IMR-90 (cell line): Measurements from ENCODE around the gene CAST. TPM values are rescaled to one million over a fixed set of nuclear protein-coding genes. Genes with fewer than 3 reads are reported as not detected.

Source experiments
- ATAC-seq: fragments of 200-7000 bp; cut with Tn5 transposase; 2 replicates; pipeline ENCODE4 v1.9.1; 2020; ENCODE audit warnings: low read depth, mild to moderate bottlenecking, moderate library complexity
- BruUV-seq: library from RNA; stranded (reverse); fragments of 400-500 nt; replicated peaks from 2 replicates; lab custom pipeline; 2021; lab: Mats Ljungman, UMichigan
- CTCF ChIA-PET: fragments of 300-600 bp; formaldehyde crosslinking; extraction: SDS; loops from one replicate; lab custom pipeline; 2021; ENCODE audit warnings: antibody characterized with exemption; lab: Yijun Ruan, JAX
- POLR2A ChIA-PET: fragments of 300-600 bp; sonication (Branson Sonifier 250); formaldehyde crosslinking; loops from one replicate; lab custom pipeline; 2022; ENCODE audit warnings: antibody characterized with exemption; ENCODE audit not compliant: unreplicated experiment; lab: Charles Lee
- DNase-seq: peaks from one replicate; pipeline ENCODE4 v3.0.0; 2013
- H2AFZ ChIP-seq: replicated peaks from 2 replicates; pipeline ENCODE3; 2013; ENCODE audit warnings: low read length, mild to moderate bottlenecking; ENCODE audit not compliant: poor library complexity
- H2AK5ac ChIP-seq: 2 replicates; pipeline ENCODE4 v1.6.1; 2013; ENCODE audit warnings: low read depth, low read length, inconsistent platforms
- H2AK9ac ChIP-seq: replicated peaks from 2 replicates; pipeline ENCODE3; 2013; ENCODE audit warnings: mild to moderate bottlenecking, low read depth, low read length, moderate library complexity; ENCODE audit not compliant: poor library complexity
- H2BK120ac ChIP-seq: 2 replicates; pipeline ENCODE4 v1.6.1; 2013; ENCODE audit warnings: low read depth, low read length, inconsistent platforms
- H2BK15ac ChIP-seq: 3 replicates; pipeline ENCODE4 v1.6.1; 2013; ENCODE audit warnings: low read depth, low read length, inconsistent platforms
- H2BK20ac ChIP-seq: 2 replicates; pipeline ENCODE4 v1.6.1; 2013; ENCODE audit warnings: low read depth, mild to moderate bottlenecking, inconsistent platforms, low read length, moderate library complexity
- H2BK5ac ChIP-seq: 2 replicates; pipeline ENCODE4 v1.6.1; 2013; ENCODE audit warnings: mild to moderate bottlenecking, low read depth, low read length, inconsistent platforms; ENCODE audit not compliant: poor library complexity, severe bottlenecking
- H3K14ac ChIP-seq: replicated peaks from 2 replicates; pipeline ENCODE4 v1.6.1; 2013; ENCODE audit warnings: low read depth, low read length, inconsistent platforms
- H3K18ac ChIP-seq: 2 replicates; pipeline ENCODE4 v1.6.1; 2013; ENCODE audit warnings: low read depth, low read length, control low read depth
- H3K23ac ChIP-seq: 2 replicates; pipeline ENCODE4 v1.6.1; 2013; ENCODE audit warnings: low read depth, low read length, inconsistent platforms
- H3K27ac ChIP-seq: 2 replicates; pipeline ENCODE4 v1.5.1; 2013; ENCODE audit warnings: mild to moderate bottlenecking, control low read depth, low read length; ENCODE audit not compliant: insufficient read depth
- H3K27me3 ChIP-seq: 2 replicates; pipeline ENCODE4 v1.6.1; 2013; ENCODE audit warnings: low read length; ENCODE audit not compliant: control insufficient read depth, insufficient read depth
- H3K36me3 ChIP-seq: 2 replicates; pipeline ENCODE4 v1.6.1; 2013; ENCODE audit warnings: low read length, mixed read lengths; ENCODE audit not compliant: control insufficient read depth, insufficient read depth
- H3K4ac ChIP-seq: 2 replicates; pipeline ENCODE4 v1.6.1; 2013; ENCODE audit warnings: low read depth, low read length, inconsistent platforms
- H3K4me1 ChIP-seq: 2 replicates; pipeline ENCODE4 v1.6.1; 2013; ENCODE audit warnings: low read length, mixed read lengths; ENCODE audit not compliant: control insufficient read depth, insufficient read depth
- H3K4me2 ChIP-seq: 2 replicates; pipeline ENCODE4 v1.6.1; 2013; ENCODE audit warnings: low read depth, mild to moderate bottlenecking, control low read depth, low read length, moderate library complexity
- H3K4me3 ChIP-seq: 2 replicates; pipeline ENCODE4 v1.5.1; 2013; ENCODE audit warnings: low read depth, mild to moderate bottlenecking, control low read depth, low read length, moderate library complexity; ENCODE audit not compliant: insufficient read depth
- H3K56ac ChIP-seq: 2 replicates; pipeline ENCODE4 v1.6.1; 2013; ENCODE audit warnings: low read length, inconsistent platforms; ENCODE audit not compliant: insufficient read depth; ENCODE audit errors: extremely low read depth
- H3K79me1 ChIP-seq, 2 experiments: 2 replicates each; pipeline ENCODE4 v1.6.1; 2013; ENCODE audit warnings: low read length in 2 of 2, inconsistent platforms in 1 of 2, low read depth in 1 of 2
- H3K9ac ChIP-seq: 2 replicates; pipeline ENCODE4 v1.6.1; 2013; ENCODE audit warnings: low read depth, low read length, control low read depth
- H3K9me1 ChIP-seq: 2 replicates; pipeline ENCODE4 v1.6.1; 2013; ENCODE audit warnings: low read length, inconsistent platforms; ENCODE audit not compliant: insufficient read depth
- H3K9me3 ChIP-seq: 2 replicates; pipeline ENCODE4 v1.6.1; 2013; ENCODE audit warnings: low read length; ENCODE audit not compliant: control insufficient read depth, insufficient read depth
- H4K20me1 ChIP-seq: 2 replicates; pipeline ENCODE4 v1.6.1; 2013; ENCODE audit warnings: low read length, inconsistent platforms; ENCODE audit not compliant: insufficient read depth
- H4K5ac ChIP-seq: 2 replicates; pipeline ENCODE4 v1.6.1; 2013; ENCODE audit warnings: mild to moderate bottlenecking, low read depth, low read length, control low read depth
- H4K8ac ChIP-seq, 2 experiments: 2 replicates each; pipeline ENCODE4 v1.6.1; 2013; ENCODE audit warnings: low read depth in 2 of 2, low read length in 2 of 2, control low read depth in 1 of 2, inconsistent platforms in 1 of 2
- H4K91ac ChIP-seq: 2 replicates; pipeline ENCODE4 v1.6.1; 2013; ENCODE audit warnings: low read depth, low read length, inconsistent platforms; ENCODE audit not compliant: insufficient read depth
- BHLHE40 ChIP-seq: fragments of 150-350 bp; IDR thresholded peaks from 2 replicates; pipeline ENCODE4 v1.6.1; 2016; ENCODE audit warnings: mild to moderate bottlenecking, low read depth, low read length
- CEBPB ChIP-seq: IDR thresholded peaks from 2 replicates; pipeline ENCODE4 v1.6.1; 2012; ENCODE audit warnings: low read depth, low read length, improper control_type of control experiment
- CHD1 ChIP-seq: IDR thresholded peaks from 2 replicates; pipeline ENCODE4 v1.6.1; 2012; ENCODE audit warnings: low read depth, low read length, improper control_type of control experiment
- ELK1 ChIP-seq: fragments of 150-350 bp; IDR thresholded peaks from 2 replicates; pipeline ENCODE4 v1.6.1; 2016; ENCODE audit warnings: low read depth, mild to moderate bottlenecking, low read length, moderate library complexity, borderline replicate concordance
- FOS ChIP-seq: fragments of 150-350 bp; IDR thresholded peaks from 2 replicates; pipeline ENCODE4 v1.6.1; 2016; ENCODE audit warnings: low read depth, low read length
- MAFK ChIP-seq: IDR thresholded peaks from 2 replicates; pipeline ENCODE4 v1.6.1; 2012; ENCODE audit warnings: low read depth, low read length, improper control_type of control experiment
- MAZ ChIP-seq: IDR thresholded peaks from 2 replicates; pipeline ENCODE4 v1.6.1; 2012; ENCODE audit warnings: low read depth, mild to moderate bottlenecking, low read length, improper control_type of control experiment, moderate library complexity, borderline replicate concordance
- MXI1 ChIP-seq: IDR thresholded peaks from 2 replicates; pipeline ENCODE4 v1.6.1; 2012; ENCODE audit warnings: low read depth, mild to moderate bottlenecking, low read length, moderate library complexity, borderline replicate concordance
- NFE2L2 ChIP-seq: fragments of 150-350 bp; IDR thresholded peaks from 2 replicates; pipeline ENCODE4 v1.6.1; 2016; ENCODE audit warnings: low read depth, mild to moderate bottlenecking, low read length
- POLR2A ChIP-seq: IDR thresholded peaks from 2 replicates; pipeline ENCODE4 v1.6.1; 2012; ENCODE audit warnings: mild to moderate bottlenecking, low read depth, low read length
- RAD21 ChIP-seq: IDR thresholded peaks from 2 replicates; pipeline ENCODE4 v1.6.1; 2012; ENCODE audit warnings: low read length, improper control_type of control experiment
- RCOR1 ChIP-seq: IDR thresholded peaks from 2 replicates; pipeline ENCODE4 v1.6.1; 2012; ENCODE audit warnings: mild to moderate bottlenecking, low read length, improper control_type of control experiment; ENCODE audit not compliant: insufficient replicate concordance
- RFX5 ChIP-seq: IDR thresholded peaks from 2 replicates; pipeline ENCODE4 v1.8.0; 2012; ENCODE audit warnings: low read depth, mild to moderate bottlenecking, low read length, moderate library complexity
- SMC3 ChIP-seq: fragments of 150-350 bp; IDR thresholded peaks from 2 replicates; pipeline ENCODE4 v1.6.1; 2016; ENCODE audit warnings: low read depth, mild to moderate bottlenecking, antibody characterized with exemption, low read length, moderate library complexity
- WGBS, 2 experiments: methylation state at CpG; one replicate each; pipeline versions ENCODE4 v1.1.5 to v1.1.7; 2013; ENCODE audit warnings: missing lambda C conversion rate in 2 of 2; ENCODE audit not compliant: insufficient read length in 1 of 2; ENCODE audit errors: extremely low coverage in 2 of 2; 5-methylcytosine and 5-hydroxymethylcytosine counted together
- dilution Hi-C: fragments of 300-500 bp; cut with HindIII; formaldehyde crosslinking; loops from one replicate; pipeline ENCODE4 v1.14.3; 2018; ENCODE audit warnings: low sequenced_read_pairs; ENCODE audit not compliant: unreplicated experiment
- in situ Hi-C: fragments of 300-500 bp; cut with MboI; formaldehyde crosslinking; loops from 3 replicates; pipeline ENCODE4 v1.14.3; 2019; ENCODE audit warnings: low sequenced_read_pairs, inconsistent platforms, mixed read lengths
- intact Hi-C: fragments of 100-400 bp; cut with micrococcal nuclease; formaldehyde crosslinking; loops from 2 replicates; pipeline ENCODE4 v1.10.0; 2022
- polyA plus RNA-seq, 3 experiments: library from polyadenylated mRNA; depleted of rRNA; stranded (reverse); fragments of >200 nt; gene quantifications; 2 replicates each; pipeline ENCODE4 v1.2.3, GENCODE V29; 2012; ENCODE audit warnings: low replicate concordance in 1 of 3
- total RNA-seq: library from RNA; depleted of rRNA; stranded (reverse); fragments of >200 nt; gene quantifications from 2 replicates; pipeline ENCODE4 v1.2.3, GENCODE V29; 2012
- TF ChIP-seq, protein P1 (sequence below): fragments of 150-350 bp; IDR thresholded peaks from 2 replicates; pipeline ENCODE4 v1.6.1; 2017; ENCODE audit warnings: mild to moderate bottlenecking, antibody characterized with exemption, low read length, low read depth
- TF ChIP-seq, protein P2 (sequence below): conservative IDR thresholded peaks from 2 replicates; pipeline ENCODE4 v1.5.1; 2012; ENCODE audit warnings: mild to moderate bottlenecking, low read depth, low read length, improper control_type of control experiment

Gene CAST
- total and polyA plus RNA-seq, 2 of the 4 experiments (the other 2 are of a cell fraction): 91.3 to 128 TPM

- Histone ChIP-seq H3K4me2 (no peak overlapping the region), H3K4me1 (peaks cover 8% of the 10 kb centered on the region)
- CTCF ChIA-PET: no interaction called here
Observed at GRCh38 chr5:96658272-96658671, 3.9 kb upstream of the CAST start.

More at GRCh38 chr5:96658272-96658671, 3.9 kb upstream of the CAST start:
- H3K9ac ChIP-seq: no peak overlapping the region
- in situ Hi-C loops (no loop called here), dilution Hi-C loops (no loop called here), intact Hi-C loops (no loop called here)
- POLR2A ChIA-PET: no interaction called here
- no peak overlapping the region for H3K18ac ChIP-seq
- peaks cover under 1 to 13% of the 10 kb centered on the region in 2 experiments for H3K79me1 ChIP-seq
- no TSS peak for BruUV-seq
- H2BK15ac ChIP-seq: no peak overlapping the region
- DNase-seq (no peak), ATAC-seq (no peak)
- H2AFZ ChIP-seq: no peak overlapping the region
- no peak overlapping the region for H4K8ac ChIP-seq
- no peaks in the 10 kb centered on the region; the same call in 1 of the 2 replicates for H3K9me1 ChIP-seq
- no peak for TF ChIP-seq SMC3
- TF ChIP-seq MXI1: no peak
- no peak for TF ChIP-seq RCOR1
- TF ChIP-seq, protein P1, sequence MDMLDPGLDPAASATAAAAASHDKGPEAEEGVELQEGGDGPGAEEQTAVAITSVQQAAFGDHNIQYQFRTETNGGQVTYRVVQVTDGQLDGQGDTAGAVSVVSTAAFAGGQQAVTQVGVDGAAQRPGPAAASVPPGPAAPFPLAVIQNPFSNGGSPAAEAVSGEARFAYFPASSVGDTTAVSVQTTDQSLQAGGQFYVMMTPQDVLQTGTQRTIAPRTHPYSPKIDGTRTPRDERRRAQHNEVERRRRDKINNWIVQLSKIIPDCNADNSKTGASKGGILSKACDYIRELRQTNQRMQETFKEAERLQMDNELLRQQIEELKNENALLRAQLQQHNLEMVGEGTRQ: no peak
- TF ChIP-seq BHLHE40: no peak
- no peak for TF ChIP-seq RFX5
- no peak for TF ChIP-seq POLR2A
- no peak for TF ChIP-seq NFE2L2
- no peak for TF ChIP-seq CHD1
- TF ChIP-seq, protein P2, sequence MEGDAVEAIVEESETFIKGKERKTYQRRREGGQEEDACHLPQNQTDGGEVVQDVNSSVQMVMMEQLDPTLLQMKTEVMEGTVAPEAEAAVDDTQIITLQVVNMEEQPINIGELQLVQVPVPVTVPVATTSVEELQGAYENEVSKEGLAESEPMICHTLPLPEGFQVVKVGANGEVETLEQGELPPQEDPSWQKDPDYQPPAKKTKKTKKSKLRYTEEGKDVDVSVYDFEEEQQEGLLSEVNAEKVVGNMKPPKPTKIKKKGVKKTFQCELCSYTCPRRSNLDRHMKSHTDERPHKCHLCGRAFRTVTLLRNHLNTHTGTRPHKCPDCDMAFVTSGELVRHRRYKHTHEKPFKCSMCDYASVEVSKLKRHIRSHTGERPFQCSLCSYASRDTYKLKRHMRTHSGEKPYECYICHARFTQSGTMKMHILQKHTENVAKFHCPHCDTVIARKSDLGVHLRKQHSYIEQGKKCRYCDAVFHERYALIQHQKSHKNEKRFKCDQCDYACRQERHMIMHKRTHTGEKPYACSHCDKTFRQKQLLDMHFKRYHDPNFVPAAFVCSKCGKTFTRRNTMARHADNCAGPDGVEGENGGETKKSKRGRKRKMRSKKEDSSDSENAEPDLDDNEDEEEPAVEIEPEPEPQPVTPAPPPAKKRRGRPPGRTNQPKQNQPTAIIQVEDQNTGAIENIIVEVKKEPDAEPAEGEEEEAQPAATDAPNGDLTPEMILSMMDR: no peak
- TF ChIP-seq ELK1: no peak
- no peak for TF ChIP-seq FOS
- TF ChIP-seq MAZ: no peak
- no peak for TF ChIP-seq RAD21
- no peak for TF ChIP-seq MAFK
- TF ChIP-seq CEBPB: no peak
- H2AK9ac ChIP-seq: no peak overlapping the region
- no peaks in the 10 kb centered on the region for H3K9me3 ChIP-seq
- no peak overlapping the region for H3K23ac ChIP-seq
- no peak overlapping the region for H3K14ac ChIP-seq
- no peak overlapping the region for H4K91ac ChIP-seq
- no peak overlapping the region for H3K4ac ChIP-seq
- no peak overlapping the region for H4K5ac ChIP-seq
- no peak overlapping the region for H3K4me3 ChIP-seq
- peak overlapping the region; percentile 30; the same call in 1 of the 2 replicates for H2BK120ac ChIP-seq
- no peaks in the 10 kb centered on the region for H3K36me3 ChIP-seq
- no peak overlapping the region for H3K56ac ChIP-seq
- no peak overlapping the region for H3K27ac ChIP-seq
- no CpG with 5 or more reads among the region's 1 CpG for WGBS, 2 experiments
- peaks cover 4% of the 10 kb centered on the region for H4K20me1 ChIP-seq
- no peaks in the 10 kb centered on the region for H3K27me3 ChIP-seq
- H2BK5ac ChIP-seq: no peak overlapping the region
- H2BK20ac ChIP-seq: 0 out of 2 replicates have a peak overlapping the region, but pooled peaks have one; percentile 20
- no peak overlapping the region for H2AK5ac ChIP-seq
